ENCODE results near the gene VEZF1. TPM values are rescaled to one million over a fixed set of nuclear protein-coding genes. Genes with fewer than 3 reads are reported as not detected.

VEZF1 gene
- total RNA-seq, 1 experiment from 2014 or later, result 78.1 TPM

GRCh38 chr17:57941384-57942370 is 46.4 kb downstream of the VEZF1 start:
- H3K4me3 ChIP-seq (ENCODE audit: low read length), result no peak overlapping the region
- H3K27me3 ChIP-seq (ENCODE audit: low read length), result no peaks in the 10 kb centered on the region
- peaks cover 61% of the 10 kb centered on the region for H3K4me1 ChIP-seq (ENCODE audit: insufficient read depth, low read length)
- TF ChIP-seq EZH2 (IDR thresholded peaks at IDR 0.05; ENCODE audit: low read length, unreplicated experiment), result no peak
- no peak for TF ChIP-seq EZH2phosphoT487 (IDR thresholded peaks at IDR 0.05; ENCODE audit: borderline replicate concordance, low read length)
- TF ChIP-seq CTCF (conservative IDR thresholded peaks at IDR 0.05; ENCODE audit: low read depth, low read length), result no peak
- no TSS peak for BruUV-seq (replicated peaks)
- intact Hi-C loops (cut with micrococcal nuclease), result no loop called here
- ChIA-PET CTCF (interaction anchor here (1.5 to 1.6 kb wide), 2 partner anchors 14 to 58 kb away, joined by 3 read pairs; partner anchors contain the start of gene CUEDC1), POLR2A (ENCODE audit: unreplicated experiment) (interaction anchor here (1.4 kb wide), 1 partner anchor 47 kb away, joined by 5 read pairs; the partner anchor contains the start of gene VEZF1)
- H3K9me2 ChIP-seq (replicated peaks; ENCODE audit: low read length), result no peaks in the 10 kb centered on the region
- H3K9ac ChIP-seq (ENCODE audit: low read length), result no peak overlapping the region
- H3K27ac ChIP-seq (ENCODE audit: low read length), result peak overlapping the region; percentile 52
- ATAC-seq (no peak), DNase-seq (no peak)
- no peaks in the 10 kb centered on the region for H3K36me3 ChIP-seq (ENCODE audit: low read depth, low read length)
- H3K9me3 ChIP-seq (ENCODE audit: low read length), result no peaks in the 10 kb centered on the region
- H2AFZ ChIP-seq (ENCODE audit: low read length), result no peak overlapping the region
- peaks cover 94% of the 10 kb centered on the region for H3K79me2 ChIP-seq (ENCODE audit: low read length)
- H3K4me2 ChIP-seq (ENCODE audit: low read length), result peak overlapping the region; percentile 26
- no peaks in the 10 kb centered on the region for H3F3A ChIP-seq (ENCODE audit: low read length, unreplicated experiment)
- H4K20me1 ChIP-seq (ENCODE audit: low read length), result no peaks in the 10 kb centered on the region

GRCh38 chr17:57940653-57941329 is 47.3 kb downstream of the VEZF1 start:
- Histone ChIP-seq H3K9me3 (ENCODE audit: low read length) (no peaks in the 10 kb centered on the region), H4K20me1 (ENCODE audit: low read length) (no peaks in the 10 kb centered on the region), H3K9ac (ENCODE audit: low read length) (no peak overlapping the region), H3K27me3 (ENCODE audit: low read length) (no peaks in the 10 kb centered on the region), H2AFZ (ENCODE audit: low read length) (no peak overlapping the region), H3K36me3 (ENCODE audit: low read depth, low read length) (no peaks in the 10 kb centered on the region), H3K4me2 (ENCODE audit: low read length) (peak overlapping the region; percentile 26), H3F3A (ENCODE audit: low read length, unreplicated experiment) (no peaks in the 10 kb centered on the region), H3K27ac (ENCODE audit: low read length) (peak overlapping the region; percentile 52), H3K4me1 (ENCODE audit: insufficient read depth, low read length) (peaks cover 61% of the 10 kb centered on the region), H3K4me3 (ENCODE audit: low read length) (no peak overlapping the region), H3K79me2 (ENCODE audit: low read length) (peaks cover 94% of the 10 kb centered on the region), H3K9me2 (replicated peaks; ENCODE audit: low read length) (no peaks in the 10 kb centered on the region)
- POLR2A ChIA-PET (ENCODE audit: unreplicated experiment), result interaction anchor here (1.1 to 1.4 kb wide), 2 partner anchors 48 to 62 kb away, joined by 3 to 5 read pairs; partner anchors contain the start of gene VEZF1
- CTCF ChIA-PET, result interaction anchor here (1.5 to 1.6 kb wide), 2 partner anchors 15 to 59 kb away, joined by 3 read pairs; partner anchors contain the start of gene CUEDC1
- intact Hi-C loops (cut with micrococcal nuclease), result no loop called here
- ATAC-seq, result peak; percentile 55
- BruUV-seq (replicated peaks), result no TSS peak
- TF ChIP-seq CTCF (conservative IDR thresholded peaks at IDR 0.05; ENCODE audit: low read depth, low read length) (no peak), EZH2phosphoT487 (IDR thresholded peaks at IDR 0.05; ENCODE audit: borderline replicate concordance, low read length) (no peak), EZH2 (IDR thresholded peaks at IDR 0.05; ENCODE audit: low read length, unreplicated experiment) (no peak)
- DNase-seq, result peak; percentile 86
